RPMI8226 (cell line): Measurements from ENCODE around the gene DES.
"Not testable (repeated sequence)": the region's sequence is repeated elsewhere in the genome, so short reads cannot be mapped to it uniquely, and the experiment has no call there.

ENCODE experiments used
- DNase-seq: peaks from one replicate; pipeline ENCODE4 v3.0.0-alpha.2; 2015

Gene DES

DNA sequence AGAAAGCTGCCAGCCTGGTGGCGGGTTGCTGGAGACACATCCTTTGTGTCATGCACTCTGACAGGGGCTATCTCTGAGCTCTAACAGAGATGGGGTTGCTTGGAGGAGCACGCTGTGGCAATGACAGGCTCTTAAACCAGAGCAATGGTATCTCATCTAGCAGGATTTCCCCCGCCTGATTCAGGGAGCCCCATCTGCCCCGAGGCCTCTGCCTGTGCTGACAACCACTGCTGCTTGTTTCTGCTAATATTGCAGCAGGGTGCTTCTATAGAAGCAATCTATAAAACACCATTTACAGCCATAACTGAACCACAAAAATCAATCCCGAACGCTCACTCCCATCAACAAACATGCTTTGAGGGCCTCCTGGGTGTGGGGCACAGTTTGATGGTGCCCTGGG, 17.6 kb upstream of the DES start:
- DNase-seq = no peak

DNA sequence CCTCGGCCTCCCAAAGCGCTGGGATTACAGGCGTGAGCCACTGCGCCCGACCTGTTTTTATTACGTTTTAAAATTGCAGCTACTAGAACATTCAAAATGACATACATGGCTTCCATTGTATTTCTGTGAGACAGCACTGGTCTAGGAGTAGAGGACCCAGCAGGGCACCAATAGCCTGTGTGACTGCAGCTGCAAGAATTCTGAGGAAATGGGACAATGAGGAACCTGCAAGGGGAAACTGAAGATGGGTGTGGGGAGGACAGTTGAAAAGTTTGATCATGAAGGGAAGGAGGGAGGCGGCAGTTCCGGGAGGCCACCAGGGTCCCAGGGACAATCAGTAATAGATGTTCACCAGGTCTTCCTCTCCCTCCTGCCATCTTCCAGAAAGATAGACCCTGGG, 16.6 kb upstream of the DES start:
- no peak for DNase-seq

DNA sequence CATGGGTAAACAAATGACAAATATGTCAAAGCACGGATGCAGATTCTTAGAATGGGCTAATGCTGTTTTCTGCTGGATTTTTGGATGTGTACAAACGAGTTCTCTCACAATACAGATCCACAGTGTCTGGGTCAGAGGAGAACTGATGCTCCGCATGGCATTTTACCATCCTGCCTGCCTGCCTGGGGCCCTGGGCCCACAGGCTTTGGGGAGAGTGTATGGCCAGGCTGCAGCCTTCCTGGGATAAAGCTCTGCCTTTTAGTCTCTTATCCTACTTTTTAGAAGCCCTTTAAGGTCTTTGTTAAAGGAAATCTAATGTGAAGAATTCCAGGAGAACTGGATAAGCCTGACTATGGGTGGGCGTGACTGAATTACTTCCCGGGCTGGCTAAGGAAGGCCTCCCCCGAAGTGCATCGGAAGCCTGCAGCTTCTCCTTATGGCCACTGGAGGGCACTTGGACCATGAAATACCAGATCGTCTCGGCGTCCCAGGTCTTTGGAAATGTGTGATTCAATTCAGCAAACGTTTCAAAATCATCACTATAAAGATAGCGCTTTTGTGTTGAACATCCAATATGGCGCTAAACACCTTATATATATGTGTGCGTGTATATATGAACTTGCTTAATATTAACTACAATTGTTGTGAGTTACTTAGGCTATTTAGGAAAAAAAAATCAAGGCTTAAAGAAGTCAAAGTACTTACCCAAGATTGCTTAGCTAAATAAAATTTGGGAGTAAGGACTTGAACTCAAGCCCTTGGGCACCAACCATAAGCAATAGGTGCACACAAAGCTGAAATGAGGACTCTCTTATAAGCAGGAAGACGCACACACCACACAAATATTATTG, 15.3 kb upstream of the DES start:
- peak; percentile 66 for DNase-seq

DNA sequence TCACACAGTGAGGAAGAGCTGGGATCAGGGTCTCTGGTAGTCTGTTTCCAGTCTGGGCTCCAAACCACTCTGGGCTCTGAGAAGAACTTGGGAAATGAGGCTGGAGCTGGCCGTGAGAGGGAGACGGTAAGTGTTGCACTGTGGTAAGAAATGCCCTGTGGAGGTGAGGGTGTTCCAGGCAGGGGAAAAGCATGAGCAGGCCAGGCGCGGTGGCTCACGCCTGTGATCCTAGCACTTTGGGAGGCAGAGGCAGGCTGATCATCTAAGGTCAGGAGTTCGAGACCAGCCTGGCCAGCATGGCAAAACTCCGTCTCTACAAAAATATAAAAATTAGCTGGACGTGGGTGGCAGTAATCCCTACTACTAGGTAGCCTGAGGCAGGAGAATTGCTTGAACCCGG, 14.3 kb upstream of the DES start:
- no peak for DNase-seq

DNA sequence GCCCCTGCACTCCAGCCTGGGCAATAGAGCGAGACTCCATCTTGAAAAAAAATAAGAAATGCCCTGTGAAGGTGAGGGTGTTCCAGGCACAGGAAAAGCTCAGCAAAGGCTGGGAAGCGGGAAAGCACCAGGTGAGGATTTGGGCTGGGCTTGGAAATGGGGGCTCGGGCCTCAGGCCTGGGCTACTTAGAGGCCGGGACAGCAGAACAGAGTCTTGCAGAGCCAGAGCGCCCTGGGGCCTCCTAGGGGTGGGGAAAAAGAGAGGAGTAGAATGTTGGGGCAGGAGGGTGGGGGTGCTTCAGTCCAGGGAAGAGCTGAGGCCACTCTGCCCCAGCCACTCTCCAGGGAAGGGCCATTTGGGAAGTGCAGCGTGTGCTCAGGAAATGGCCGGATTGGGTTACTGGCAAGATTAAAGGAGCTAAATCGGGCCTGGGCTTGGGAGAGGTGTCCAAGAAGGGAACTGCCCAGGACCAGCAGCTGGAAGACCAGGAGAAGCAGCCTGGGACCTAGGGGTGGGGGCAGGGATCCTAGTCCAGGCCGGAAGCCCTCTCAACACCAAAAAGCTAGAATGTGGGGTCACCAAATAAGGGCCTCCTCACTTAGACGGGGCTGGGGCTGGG, 13.8 kb upstream of the DES start:
- DNase-seq = no peak

DNA sequence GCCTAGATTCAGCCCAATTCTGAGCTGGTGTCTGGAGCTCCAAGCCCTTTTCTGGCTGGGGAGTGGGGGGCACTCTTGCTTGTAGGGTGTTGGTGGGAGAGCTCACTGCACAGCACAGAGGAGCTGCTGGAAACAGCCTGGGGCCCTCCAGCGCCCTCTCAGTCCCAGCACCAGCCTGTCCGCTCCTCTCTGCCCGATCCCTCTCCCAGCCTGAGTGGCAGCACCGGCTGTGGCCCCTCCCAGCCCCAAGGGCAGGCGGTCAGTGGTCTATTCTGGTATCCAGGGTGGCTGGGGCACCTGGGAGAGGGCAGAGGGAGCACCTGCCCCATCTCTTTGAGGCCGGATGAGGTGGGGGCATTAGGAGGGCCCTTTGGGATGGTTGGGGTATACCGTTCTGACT, 13.2 kb upstream of the DES start:
- DNase-seq = no peak

DNA sequence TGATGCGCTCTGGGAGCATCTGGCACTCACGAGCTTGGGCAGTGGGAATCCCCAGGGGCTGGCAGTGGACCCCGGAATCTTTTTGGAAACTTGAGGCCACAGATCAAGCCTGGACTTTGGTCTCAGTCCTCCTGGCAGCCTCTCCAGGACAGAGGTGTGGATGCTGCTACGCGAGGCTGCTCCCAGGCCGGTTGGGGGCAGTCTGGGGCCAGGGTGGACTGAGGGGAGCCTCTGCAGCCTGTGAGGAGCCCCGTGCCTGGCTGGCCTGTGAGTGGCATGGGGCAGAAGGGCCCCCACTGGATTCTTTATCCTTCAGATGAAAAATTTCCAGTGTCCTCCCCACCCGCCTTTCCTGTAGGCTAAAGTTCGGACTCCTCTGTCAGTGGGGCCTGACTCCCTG, 12.7 kb upstream of the DES start:
- DNase-seq = no peak

DNA sequence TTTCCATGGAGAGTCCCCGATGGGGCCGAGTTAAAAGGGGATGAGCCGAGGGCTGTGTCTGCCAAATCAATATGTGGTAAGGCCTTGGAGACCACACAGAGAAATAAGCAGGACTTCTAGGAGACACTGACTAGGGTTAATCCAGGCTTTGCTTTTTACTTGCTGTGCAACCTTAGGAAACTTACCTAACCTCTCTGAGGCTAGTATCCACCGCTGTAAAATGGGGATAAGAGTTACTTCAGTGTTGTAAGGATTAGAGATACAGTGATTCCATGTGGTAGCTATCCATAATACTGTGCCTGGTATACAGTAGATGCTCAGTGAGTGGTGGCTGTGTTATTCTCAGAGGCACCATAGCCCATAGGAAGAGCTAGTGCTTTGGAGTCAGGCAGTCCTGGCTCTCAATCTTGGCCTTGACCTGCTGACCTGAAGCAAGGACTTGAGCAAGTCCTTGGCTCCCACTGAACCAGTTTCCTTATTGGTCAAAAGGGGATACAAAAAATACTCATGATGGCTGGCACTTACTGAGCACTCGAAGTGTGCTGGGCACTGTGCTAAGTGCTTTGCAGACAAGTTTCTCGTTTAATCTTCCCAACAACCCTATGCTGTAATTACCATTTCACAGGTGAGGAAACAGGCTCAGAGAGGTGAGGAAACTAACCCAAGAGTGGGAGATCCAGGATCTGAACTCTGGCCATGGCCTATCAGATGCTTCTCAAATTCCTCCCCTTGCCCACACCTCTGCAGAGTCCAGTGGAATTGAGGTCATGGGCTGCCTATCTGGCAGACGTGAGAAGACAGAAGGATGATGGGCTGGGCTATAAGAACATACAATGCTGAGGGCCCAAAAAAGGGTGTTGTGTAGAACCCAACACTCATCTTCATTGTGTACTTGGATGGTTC, 12.0 kb upstream of the DES start:
- no peak for DNase-seq

DNA sequence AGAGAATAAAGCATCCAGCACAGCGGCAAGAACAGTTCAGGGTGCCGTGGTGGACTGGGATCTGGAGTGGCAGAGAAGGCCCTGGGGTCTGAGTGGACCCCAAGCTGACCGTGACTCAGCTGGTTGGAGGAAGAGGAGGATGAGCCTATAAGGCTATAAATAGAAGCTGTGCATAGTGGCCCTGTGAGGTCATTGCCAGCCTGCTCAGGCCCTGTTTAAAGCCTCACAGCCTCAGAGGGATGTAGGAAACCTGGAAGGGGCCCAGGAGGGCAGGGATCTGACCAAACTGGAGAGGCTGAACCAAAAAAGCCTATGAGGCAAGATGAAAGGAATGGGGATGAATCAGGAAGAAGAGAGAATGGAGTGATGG, 11.3 kb upstream of the DES start:
- DNase-seq = no peak

DNA sequence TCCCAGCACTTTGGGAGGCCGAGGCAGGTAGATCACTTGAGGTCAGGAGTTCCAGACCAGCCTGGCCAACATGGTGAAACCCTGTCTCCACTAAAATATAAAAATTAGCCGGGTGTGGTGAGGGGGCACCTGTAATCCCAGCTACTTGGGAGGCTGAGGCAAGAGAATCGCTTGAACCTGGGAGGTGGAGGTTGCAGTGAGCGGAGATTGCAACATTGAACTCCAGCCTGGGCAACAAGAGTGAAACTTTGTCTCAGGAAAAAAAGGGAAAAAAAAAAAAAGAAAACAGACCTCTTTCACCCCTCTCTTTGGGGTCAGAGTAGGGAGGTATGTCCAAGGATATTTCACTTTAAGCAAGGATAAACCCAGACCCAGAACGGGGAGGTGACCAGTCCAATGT, 10.8 kb upstream of the DES start:
- DNase-seq = not testable (repeated sequence)

DNA sequence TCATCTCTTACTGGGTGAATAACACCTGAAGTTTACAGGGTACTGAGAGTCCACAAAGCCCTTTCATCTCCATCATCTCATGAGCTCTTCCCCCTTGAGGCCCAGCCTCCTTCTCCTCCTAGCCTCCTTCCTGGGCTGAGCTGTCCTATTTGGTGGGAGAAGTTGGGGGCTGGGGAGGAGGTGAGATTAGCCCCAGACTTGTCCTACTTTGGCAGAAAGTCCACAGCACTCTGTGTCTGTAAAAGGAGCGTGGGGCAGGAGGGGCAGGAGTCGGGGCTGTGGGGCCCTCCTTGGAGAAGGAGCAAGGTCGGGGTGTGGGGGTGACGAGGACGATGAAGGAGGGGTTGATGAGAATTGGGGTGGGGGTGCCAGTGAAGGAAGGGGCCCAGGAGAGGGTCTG, 10.0 kb upstream of the DES start:
- no peak for DNase-seq

DNA sequence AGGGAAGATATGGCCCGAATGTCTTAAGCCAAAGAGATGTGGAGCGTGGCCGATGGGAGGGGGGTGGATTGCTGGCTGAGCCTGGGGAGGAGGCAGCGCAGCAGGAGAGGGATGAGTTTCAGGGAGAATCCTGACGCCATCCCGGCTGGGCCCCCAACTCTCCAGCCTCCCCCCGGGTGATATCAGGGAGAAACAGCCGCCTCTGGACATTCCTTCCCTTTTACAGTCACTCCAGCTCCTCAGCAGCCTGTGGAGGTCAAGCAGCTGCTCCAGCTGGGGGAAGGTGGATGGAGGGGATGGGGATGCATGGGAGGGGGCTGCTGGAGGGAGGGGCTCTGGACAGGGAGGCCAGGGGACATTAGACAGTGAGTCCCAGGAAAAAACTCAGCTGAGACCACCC, 9.5 kb upstream of the DES start:
- DNase-seq = no peak

DNA sequence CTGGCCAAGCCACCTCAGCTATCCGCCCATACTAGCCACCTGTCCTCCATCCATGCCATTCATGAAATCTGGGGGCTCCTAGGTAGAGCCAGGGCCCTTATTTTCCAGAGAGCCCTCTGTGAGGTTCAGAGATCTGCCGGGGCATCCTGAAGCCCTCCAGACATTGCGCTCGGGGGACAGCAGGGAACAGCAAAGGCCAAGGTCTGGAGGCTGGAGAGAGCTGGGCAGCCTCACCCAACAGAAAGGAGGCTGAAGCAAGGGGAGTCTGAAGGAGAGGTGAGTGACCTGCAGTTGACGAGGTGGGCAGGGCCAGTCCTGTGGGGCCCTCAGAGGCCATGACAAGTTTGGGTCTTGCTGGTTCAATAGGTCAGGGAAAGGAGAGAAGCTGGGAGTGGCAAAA, 8.6 kb upstream of the DES start:
- DNase-seq = no peak

DNA sequence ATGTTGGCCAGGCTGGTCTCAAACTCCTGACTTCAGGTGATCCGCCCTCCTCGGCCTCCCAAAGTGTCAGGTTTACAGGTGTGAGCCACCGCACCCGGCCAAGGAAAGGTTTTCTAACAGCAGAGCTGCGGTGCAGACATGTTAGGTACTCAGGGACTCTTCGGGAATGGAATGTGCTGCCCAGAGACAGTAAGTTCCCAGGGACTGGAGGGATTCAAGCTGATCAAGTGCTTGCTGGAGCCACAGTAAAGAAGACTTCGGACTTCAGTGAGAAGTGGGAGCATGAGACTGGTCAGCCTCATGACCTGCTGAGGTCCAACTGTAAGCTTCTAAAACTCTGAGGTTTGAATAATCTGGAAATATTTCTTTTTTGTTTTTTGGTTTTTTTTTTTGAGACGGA, 7.8 kb upstream of the DES start:
- no peak for DNase-seq

DNA sequence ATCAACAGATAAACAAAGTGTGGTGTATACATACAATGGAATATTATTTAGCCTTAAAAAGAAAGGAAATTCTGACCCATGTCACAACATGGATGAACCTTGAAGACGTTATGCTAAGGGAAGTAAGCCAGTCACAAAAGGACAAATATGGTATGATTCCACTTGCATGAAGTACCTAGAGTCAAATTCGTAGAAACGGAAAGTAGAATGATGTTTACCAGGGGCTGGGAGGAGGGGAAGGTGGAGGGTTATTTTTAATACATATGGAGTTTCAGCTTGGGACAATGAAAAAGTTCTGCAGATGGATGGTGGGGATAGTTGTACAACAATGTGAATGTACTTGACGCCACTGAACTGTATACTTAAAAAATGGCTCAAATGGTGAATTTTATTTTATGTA, 3.3 kb upstream of the DES start:
- no peak for DNase-seq

DNA sequence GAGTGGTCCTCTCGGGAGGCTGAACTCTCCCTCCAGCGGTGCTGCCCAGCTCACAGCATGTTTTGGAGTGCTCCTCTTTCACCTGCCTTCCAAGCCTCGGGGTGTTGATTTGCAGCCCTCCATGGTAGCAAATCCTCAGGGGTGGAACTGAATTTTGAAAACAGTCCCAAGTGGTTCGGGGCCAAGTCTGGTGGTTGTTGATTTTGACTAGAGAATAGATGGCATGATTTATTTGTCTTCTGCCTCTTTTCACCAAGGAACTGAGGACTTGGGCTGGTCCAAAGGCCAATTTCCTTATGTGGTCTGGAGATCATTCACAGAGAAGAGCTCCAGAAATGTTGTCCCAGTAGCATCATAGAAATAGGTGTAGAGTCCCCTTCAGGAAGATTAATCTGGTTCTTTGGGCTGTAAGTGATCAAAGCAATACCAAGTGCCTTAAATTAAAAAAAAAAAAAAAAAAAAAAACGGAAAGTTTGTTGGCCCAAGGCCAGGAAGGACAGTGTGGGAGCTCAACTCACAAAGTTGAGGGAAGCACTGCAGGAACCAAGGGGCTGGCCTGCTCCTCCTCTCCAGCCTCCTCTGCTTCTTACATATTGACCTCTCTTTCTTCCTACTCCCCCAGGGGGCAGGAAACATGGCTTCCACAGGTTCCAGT, 2.5 kb upstream of the DES start:
- no peak for DNase-seq

DNA sequence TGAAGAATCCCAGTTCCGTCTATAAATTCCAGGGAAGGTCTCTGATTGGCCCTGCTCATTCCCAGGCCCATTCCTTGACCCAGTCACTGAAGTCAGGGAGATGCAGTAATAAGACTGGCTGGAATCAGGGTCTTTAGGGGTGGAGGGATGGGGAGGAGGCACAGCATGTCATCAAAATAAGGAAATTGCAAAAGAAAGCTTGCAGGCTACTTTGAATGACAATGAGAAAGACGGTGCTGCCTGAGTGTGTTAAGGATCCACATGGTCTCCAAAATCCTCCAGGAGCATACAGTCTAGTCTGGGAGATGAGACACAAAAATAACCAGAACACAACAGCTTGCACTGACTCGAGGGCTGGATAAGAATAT, 2.0 kb upstream of the DES start:
- no peak for DNase-seq

DNA sequence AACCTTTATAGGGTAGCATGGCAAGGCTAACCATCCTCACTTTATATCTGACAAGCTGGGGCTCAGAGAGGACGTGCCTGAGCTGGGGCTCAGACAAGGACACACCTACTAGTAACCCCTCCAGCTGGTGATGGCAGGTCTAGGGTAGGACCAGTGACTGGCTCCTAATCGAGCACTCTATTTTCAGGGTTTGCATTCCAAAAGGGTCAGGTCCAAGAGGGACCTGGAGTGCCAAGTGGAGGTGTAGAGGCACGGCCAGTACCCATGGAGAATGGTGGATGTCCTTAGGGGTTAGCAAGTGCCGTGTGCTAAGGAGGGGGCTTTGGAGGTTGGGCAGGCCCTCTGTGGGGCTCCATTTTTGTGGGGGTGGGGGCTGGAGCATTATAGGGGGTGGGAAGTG, 1.2 kb upstream of the DES start:
- DNase-seq = no peak

DNA sequence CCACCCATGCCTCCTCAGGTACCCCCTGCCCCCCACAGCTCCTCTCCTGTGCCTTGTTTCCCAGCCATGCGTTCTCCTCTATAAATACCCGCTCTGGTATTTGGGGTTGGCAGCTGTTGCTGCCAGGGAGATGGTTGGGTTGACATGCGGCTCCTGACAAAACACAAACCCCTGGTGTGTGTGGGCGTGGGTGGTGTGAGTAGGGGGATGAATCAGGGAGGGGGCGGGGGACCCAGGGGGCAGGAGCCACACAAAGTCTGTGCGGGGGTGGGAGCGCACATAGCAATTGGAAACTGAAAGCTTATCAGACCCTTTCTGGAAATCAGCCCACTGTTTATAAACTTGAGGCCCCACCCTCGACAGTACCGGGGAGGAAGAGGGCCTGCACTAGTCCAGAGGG, 803 bp upstream of the DES start:
- no peak for DNase-seq

DNA sequence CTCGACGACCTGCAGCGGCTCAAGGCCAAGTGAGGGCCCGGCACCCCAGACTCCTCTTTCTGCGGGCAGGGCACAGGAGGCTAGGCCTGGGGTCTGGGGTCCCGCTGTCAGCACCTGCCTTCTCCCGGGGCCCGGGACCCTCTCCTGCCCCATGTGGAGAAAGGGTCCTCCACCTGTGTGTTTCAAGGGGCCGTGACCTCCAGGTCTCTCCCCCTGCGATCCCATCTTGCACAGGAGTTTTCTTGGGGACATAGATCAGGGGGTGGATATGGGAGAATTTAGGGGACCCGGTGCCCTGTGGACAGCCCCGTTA, 791 bp downstream of the DES start:
- no peak for DNase-seq

DNA sequence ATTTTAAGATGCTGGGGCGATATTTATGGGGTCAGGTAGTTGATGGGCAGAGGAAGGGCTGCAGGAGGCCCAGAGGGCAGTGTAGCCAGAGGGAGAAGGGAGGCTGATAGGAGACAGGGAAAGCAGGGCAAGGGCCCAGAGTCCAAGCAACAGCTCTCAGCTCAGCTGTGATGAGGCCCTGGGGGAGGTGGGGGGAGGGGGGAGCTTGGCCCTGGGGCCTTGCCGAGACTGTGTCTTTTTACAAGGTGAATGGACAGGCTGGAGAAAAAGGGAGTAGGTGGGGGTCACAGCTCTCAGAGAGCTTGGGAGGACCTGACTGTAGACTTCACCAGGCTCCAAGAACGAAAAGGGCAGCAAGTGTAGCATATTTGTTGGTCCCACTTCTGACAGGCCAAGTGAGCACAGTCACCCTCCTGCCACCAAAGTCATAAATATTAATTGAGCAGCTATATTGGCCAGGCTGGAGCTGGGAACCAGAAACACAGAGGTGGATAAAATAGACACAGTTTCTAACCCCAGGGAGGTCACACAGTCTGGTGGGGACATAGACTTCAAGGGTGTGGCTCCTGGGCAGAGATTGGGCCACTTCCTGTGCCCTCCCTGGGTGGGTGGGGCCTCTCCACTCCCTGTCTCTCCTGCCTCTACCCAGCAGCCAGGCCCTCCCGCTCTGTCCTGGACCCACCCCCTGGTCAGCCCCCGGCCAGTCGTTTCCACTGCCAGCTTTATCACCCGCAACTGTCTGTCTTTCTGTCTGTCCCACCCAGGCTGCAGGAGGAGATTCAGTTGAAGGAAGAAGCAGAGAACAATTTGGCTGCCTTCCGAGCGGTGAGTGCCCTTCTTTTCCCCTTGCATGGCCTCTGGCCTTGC, 1.4 kb downstream of the DES start:
- no peak for DNase-seq

DNA sequence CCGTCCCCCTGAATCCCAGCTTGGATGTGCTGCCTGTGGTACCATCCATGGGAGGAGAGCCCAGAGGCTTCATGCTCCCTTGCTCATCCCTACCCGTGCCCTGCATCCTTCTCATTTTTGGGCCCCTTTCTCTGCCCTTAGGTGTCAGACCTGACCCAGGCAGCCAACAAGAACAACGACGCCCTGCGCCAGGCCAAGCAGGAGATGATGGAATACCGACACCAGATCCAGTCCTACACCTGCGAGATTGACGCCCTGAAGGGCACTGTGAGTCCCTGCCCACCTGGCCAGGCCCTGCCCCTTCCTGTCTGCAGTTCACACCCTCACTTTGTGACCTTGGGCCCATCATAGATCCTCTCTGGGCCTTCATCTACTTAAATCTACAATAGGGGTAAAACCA, 2.5 kb downstream of the DES start:
- no peak for DNase-seq

DNA sequence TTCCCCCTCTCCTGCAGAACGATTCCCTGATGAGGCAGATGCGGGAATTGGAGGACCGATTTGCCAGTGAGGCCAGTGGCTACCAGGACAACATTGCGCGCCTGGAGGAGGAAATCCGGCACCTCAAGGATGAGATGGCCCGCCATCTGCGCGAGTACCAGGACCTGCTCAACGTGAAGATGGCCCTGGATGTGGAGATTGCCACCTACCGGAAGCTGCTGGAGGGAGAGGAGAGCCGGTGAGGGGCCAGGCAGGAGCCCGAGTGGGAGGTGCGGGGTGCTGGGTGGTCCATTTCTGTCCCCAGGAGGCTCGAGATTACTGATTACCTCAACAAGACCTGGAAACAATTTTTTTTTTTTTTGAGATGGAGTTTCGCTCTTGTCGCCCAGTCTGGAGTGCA, 3.1 kb downstream of the DES start:
- no peak for DNase-seq
